ENCODE measurements around the gene FAM47E.
"Not testable (repeated sequence)": the region's sequence is repeated elsewhere in the genome, so short reads cannot be mapped to it uniquely, and the experiment has no call there.

The FAM47E gene

DNA sequence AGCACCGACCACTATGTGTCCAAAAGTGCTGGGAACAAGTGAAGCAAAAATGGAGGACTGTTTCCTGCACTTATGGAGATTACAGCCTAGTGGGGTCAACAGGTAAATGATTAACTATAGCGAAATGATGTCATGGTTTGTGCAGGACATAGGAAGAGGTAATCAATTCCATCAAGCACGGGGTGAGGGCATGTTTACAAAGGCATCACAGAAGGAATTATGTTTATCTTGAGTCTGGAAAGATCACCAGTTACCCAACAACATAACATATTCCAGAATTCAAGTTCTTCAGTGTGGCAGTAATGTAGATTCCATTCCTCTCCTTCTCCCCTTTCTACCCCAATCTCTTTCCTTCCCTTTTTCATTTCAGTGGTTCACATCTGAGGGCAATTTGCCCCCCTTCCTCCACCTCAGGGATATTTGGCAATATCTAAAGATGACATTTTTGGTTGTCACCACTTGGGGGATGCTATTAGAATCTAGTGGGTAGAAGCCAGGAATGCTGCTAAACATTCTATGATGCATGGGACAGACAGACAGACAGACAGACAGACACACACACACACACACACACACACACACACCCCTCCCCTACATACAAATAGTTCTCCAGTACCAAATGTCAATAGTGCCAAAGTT is 24.1 kb downstream of the FAM47E start:
- no peak overlapping the region for H3K4me3 ChIP-seq (ENCODE audit: low read depth, low read length)
- DNase-seq (ENCODE audit: low read depth), result no peak
- no peak for TF ChIP-seq CTCF (conservative IDR thresholded peaks at IDR 0.05; ENCODE audit: low read depth, low read length)

DNA sequence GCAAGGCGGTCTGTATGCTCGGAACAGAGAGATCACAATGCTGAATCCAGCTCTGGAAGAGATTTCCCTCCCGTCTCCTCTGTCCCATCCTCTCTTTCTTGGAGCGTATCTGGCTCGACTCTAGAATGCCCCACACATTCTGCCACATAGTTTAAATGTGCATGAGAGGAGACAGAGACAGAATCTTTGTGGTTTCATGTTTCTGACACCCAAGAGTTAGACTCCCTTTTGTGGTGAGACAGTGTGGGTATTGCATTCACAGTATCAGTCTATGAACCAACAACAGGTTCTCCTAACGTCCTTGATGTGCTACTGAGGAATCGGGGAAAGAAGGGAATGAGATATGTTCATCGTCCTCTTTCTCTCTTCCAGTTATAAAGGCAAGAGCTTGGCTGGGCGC is 25.3 kb downstream of the FAM47E start:
- no peak for DNase-seq (ENCODE audit: low read depth)
- TF ChIP-seq CTCF (conservative IDR thresholded peaks at IDR 0.05; ENCODE audit: low read depth, low read length), result no peak
- no peak overlapping the region for H3K4me3 ChIP-seq (ENCODE audit: low read depth, low read length)

DNA sequence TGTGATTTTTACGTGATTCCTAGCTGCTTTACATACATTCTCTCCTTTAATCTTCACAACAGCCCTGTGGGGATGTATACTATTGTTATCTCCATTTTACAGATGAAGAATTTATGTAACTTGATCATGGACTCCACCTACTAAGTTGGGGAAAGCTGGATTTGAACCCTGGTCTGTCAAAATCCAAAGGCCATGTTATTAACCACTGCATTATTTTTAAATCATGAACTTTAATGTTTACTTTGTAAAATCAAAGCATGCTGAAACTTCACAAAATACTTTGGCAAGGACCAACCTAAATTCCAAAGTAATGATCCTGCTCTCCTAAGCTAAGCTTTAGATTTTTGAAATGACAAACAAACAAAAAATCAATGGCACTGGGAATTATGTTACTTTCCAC is 26.1 kb downstream of the FAM47E start:
- no peak for TF ChIP-seq CTCF (conservative IDR thresholded peaks at IDR 0.05; ENCODE audit: low read depth, low read length)
- no peak for DNase-seq (ENCODE audit: low read depth)
- H3K4me3 ChIP-seq (ENCODE audit: low read depth, low read length), result no peak overlapping the region

GRCh38 chr4:76278583-76278982 is 27.1 kb downstream of the FAM47E start:
- no peak for DNase-seq (ENCODE audit: low read depth)
- no peak overlapping the region for H3K4me3 ChIP-seq (ENCODE audit: low read depth, low read length)
- no peak for TF ChIP-seq CTCF (conservative IDR thresholded peaks at IDR 0.05; ENCODE audit: low read depth, low read length)

DNA sequence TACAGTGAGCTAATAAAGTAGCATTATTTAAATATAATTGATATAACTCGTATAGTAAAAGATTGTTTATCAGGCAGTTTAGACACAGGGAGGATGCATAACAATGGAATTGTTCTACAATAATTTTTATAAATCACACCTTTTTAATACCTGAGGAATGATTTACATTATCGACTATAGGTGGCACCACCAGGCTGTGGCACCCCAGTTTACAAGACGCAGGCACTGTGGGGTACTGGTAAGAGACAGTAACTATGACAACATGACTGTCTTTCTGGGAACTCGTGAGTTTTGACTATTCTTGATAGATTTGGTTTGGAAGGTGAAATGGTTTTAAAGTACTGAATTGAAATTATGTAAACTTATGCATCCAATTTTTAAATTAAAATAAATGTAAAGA is 27.9 kb downstream of the FAM47E start:
- no peak for DNase-seq (ENCODE audit: low read depth)
- TF ChIP-seq CTCF (conservative IDR thresholded peaks at IDR 0.05; ENCODE audit: low read depth, low read length), result no peak
- no peak overlapping the region for H3K4me3 ChIP-seq (ENCODE audit: low read depth, low read length)

DNA sequence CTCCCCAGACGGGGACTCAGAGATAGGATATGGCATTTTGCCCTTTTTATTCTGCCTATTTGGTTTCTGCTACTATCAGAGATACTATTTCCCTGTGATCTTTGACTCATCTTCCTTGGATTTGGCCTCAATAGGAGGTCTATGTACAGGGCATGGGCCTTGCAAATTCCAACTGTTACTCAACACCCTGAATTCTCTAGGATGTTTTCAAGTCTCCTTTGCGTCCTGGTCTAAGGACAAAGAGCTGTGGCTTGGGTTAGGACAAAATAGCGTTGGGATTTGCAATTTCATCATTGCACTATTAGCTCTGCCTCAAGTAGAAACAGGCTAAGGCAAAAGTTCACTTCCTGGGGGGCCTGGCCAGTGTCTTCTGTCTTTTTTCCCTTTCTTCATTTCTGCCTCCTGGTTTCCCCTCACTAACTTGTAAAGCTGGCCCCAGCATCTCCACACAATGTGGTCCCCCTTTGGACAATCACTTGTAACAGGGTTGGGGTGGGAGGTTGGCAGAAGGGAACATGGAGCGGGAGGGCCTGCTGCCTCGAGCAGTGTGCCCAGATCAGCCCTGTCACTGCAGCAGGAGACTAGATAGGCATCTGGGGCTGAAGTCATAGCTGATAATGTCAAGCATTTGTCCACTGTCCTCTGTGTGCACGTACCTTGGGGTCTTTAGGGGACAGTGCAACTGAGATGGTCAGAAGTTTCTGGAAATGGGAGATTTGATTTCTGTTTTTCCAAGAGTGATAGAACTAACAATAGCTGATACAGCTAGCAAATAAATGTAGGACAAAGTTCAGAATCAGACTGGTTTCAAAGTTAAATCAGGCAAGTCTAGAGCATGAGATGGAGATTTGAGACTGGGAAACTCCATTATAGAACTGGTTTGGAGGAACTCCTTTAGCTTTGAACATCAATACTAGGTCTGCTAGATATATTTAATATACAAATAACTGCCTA is 29.2 kb downstream of the FAM47E start:
- no peak overlapping the region for H3K4me3 ChIP-seq (ENCODE audit: low read depth, low read length)
- no peak for DNase-seq (ENCODE audit: low read depth)
- no peak for TF ChIP-seq CTCF (conservative IDR thresholded peaks at IDR 0.05; ENCODE audit: low read depth, low read length)

DNA sequence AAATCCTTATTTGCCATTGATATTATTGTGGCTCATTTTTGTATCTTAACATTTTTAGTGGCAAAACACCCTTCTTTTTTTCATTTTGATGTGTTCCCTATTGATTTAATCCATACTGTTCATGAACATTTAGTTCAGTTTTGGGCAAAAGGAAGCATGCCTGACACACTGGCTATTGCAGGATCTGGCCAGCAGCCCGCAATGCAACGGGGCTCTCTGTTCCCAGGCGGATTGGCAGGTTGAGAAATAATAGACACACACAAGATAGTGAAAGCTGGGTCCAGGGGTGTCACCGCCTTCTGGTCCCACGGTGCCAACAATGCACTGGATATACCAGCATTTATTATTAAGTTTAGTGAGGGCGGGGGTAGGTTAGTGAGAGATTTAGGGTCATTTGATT is 30.1 kb downstream of the FAM47E start:
- H3K4me3 ChIP-seq (ENCODE audit: low read depth, low read length); DNase-seq (ENCODE audit: low read depth): not testable (repeated sequence)
